GM21515 (cell line): ENCODE results near the gene KCNK4.

Experiments used
- ATAC-seq: cut with Tn5 transposase; IDR thresholded peaks from one replicate; pipeline ENCODE4 v1.9.1; 2021; ENCODE audit not compliant: unreplicated experiment

KCNK4 gene

DNA sequence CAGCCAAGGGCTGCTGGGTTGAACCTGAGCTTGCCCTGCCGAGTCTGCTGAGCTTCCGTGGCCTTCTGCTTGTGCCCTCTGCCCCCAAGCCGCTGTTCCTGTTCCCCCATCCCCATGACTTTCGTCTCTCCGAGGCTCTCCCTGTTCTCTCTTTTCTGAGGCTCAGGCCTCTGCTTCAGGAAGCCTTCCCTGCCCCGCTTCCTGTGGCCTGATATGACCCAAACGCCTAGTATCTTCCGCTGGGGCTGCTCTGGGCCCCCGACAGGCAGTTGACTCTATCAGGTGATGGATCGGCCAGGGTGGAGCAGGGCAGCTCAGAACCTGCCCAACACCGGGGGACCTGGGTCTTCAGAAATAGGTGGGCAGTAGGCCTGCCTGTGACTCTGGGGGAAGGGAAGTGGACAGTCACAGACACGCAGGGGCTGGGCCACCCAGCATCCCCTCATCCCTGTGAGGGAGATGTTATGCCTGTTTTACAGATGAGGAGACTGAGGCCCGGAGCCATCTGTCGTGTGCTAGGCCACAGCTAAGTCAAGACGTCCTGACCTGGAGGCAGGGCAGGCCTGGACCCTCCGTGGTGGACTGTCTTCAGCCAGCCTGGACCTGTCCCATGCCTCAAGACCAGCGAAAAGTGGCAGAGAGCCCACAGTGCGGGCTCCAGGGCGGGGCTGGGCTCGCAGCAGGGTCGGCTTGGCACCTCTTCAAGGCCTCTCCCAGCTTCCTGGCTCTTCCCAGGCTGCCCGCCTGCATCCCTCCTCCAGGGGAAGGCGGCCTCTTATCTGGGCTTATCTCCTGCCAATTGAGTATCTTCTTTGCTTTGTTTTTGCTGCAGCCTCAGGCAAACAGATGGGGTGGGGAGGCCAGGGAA lies 22.8 kb upstream of the KCNK4 start:
- ATAC-seq = no peak

DNA sequence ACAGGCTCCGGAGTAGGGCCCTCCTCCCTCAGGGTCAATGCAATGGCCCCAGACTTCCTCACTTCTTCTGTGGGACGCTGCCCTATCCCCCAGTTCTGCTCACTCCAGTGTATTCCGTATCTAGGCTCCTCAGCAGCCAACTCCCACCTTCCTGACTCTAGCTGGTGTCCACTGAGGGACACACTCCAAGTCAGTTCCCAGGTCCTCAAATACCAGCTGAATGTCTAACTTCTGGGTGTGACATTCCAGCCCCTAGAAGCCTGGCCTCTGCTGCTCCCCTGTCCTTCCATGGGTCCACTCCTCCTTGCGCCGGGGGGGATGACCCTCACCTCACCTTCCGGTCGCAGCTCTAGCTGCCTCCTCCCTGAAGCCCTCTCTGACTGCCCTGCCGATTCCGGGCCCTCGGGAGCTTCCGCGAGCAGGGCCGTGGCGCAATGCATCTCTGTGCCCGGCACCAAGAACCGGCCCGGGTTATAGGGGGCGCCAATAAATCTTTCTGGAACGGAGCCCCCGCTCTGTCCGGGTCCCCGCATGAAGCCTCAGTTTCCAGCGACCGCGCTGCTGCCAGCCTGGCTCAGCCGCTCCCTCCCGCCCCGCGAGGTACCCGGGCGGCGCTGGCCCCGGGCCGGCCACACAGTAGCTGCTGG lies 22.1 kb upstream of the KCNK4 start:
- ATAC-seq = peak; percentile 17

DNA sequence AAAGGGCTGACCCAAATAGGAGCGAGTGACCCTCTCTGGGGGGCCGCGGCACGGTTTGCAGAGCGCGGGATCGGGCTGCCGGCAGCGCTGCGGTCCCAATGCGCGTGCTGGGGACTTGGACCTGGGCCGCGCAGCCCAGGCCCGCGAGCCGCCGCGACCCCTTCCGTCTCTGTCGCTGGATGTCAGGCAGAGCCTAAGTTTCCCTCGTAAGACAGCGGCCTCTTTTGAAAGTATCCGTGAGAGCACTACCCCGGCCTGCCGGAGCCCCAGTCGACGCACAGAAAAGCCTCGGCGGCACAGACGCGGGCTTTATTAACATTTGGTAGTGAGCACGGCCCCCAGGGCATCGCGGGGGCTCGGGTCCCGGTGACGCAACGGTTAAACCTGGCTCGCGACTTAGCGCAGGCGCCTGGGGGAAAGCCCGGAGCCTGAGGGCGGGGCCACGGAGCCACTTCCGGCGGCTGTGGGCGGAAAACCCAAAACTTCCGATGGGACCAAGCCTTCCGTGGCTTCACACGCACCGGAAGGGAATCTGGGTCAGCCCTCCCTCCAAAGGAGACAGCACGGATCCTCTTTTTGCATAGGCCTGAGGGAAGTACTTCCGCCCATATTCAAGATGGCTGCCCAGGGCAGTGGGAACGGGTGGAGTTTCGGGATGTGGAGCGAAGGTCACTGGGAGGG lies 21.4 kb upstream of the KCNK4 start:
- peak; percentile 57 for ATAC-seq

DNA sequence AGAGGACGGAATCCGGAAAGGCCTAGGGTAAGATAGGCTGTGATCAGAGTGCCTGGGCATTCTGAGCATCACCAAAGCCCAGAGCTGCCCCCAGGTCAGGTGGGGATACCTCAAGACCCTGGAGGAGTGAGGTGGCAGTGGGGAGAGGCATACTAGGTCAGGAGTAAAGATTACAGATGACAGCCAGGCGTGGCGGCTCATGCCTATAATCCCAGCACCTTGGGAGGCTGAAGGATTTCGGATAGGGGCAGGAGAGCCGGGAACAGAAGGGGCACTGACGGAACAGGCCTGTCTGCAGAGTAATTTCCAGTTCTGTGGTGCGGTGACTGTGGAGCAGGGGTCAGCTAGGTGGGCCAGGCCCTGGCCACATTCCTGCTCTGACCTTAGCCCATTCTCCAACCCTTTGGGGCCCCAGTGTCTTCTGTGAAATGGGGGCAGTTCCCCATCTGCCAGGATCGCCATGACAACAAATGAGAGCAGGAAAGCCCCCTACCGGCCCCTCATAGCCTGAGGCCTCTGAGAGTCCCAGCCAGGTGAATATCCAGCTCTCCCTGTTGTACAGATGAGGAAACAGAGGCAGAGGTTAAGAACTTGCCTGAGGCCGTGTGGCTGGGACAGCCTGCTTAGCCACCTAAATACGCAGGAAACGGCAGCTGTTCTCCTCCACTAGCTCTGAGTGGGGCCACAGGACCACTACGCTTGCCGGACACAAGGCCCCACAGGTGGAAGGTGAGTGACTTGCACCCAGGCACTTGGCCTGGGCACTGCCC lies 15.9 kb upstream of the KCNK4 start:
- no peak for ATAC-seq

DNA sequence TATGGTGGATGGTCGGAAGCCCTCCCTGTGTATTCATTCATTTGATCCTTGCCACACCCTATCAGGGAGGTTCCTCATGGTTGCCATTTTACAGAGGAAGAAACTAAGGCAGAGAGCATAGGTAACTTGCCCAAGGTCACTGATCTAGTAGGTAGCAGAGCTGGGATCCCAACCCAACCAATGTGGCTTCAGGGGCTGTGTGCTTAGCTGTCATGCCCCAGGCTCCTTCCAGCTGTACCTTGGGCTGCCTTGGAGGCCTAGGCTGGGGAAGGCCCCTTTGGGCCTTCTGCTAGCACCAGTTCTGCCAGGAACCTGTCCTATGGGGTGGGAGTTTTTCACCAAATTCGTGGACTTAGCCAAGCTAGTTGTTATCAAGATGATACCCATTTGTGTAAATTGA lies 15.3 kb upstream of the KCNK4 start:
- no peak for ATAC-seq

DNA sequence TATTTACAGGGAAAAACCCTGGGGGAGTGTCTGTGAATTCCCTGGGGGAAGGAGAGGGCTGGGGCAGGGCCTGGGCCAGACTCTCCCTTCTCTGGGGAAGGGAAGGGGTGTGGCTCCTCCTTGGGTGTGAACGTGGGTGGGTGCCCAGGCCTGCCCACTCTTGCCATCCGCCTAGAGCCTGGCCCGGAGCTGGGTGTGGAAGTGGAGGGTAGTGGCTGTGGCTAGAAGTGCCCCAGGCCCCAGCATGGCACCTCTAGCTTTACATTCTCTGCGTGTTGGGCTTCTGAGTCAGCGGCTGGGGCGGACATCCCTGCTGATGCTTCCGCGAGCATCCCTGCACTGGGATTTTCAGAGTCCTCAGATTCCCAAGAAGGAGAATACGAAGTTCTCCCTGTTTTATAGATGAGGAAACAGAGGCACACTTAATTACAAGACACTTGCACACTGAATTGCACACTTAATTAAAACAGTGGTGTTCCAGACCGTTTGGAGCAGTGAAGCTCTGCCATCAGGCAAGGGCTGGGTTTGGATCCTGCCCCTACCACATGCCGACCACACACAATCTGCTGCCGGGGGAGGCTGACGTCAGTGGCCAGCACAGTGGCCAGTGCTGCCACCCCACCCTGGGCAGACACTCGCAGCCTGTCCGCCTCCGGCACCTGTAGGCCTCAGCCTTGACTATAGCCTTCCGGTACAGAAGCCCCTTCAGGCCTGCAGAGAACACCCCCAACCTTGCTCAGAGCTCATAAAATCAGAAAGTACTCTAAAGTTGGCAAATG lies 14.3 kb upstream of the KCNK4 start:
- ATAC-seq = no peak

DNA sequence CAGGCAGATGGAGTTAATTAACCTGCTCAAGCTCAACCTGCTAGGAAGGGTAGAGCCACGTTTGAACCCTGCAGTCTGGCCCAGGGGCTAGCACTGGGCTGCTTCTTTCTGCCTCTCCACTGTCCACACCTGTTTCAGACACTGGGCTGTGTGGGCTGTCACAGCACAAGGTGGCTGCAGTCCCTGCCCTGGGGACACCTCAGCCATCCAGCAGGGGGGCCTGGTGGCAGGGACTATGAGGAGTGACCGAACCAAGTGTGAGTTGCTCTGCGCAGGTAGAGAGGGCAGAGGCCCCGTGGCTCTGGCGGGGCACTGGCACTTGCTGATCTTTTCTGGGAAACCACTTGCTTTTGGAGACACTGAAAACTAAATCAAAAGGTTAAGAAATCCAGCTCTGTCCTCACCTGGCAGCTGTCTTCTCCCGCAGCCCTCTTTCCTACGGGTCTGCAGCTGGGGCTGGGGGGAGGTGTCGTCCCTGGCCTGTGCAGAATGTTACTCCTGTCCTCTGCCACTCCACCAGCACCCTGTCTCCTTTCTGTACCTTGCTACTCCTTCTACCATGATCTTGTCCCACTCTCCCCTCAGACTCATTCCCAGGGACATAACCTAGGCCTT lies 12.4 kb upstream of the KCNK4 start:
- ATAC-seq = no peak

DNA sequence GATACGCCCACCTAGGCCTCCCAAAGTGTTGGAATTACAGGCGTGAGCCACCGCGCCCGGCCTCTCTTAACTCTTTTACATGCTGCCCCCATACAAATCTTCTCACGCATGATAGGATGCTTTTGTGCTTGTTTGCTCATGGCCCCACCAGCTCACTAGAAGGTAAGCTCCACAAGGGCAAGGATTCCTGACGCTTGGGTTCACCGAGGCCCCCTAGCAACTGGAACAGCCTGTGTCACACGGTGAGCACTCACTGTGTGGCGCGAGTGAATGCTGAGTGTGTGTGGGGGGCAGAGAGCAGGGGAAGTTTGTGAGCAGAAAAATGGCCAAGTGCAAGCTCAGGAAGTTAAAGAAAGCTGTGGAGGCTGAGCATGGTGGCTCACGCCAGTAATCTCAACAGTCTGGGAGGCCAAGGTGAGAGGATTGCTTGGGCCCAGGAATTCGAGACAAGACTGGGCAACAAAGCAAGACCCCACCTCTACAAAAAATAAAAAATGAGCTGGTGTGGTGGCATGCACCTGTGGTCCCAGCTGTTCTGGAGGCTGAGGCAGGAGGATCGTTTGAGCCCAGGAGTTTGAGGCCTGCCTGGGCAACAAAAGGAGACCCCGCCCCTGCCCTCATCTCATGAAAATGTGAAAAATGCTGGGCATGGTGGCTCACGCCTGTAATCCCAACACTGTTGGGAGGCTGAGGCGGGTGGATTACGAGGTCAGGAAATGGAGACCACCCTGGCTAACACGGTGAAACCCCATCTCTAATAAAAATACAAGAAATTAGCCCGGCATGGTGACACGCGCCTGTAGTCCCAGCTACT lies 8.9 kb upstream of the KCNK4 start:
- no peak for ATAC-seq

DNA sequence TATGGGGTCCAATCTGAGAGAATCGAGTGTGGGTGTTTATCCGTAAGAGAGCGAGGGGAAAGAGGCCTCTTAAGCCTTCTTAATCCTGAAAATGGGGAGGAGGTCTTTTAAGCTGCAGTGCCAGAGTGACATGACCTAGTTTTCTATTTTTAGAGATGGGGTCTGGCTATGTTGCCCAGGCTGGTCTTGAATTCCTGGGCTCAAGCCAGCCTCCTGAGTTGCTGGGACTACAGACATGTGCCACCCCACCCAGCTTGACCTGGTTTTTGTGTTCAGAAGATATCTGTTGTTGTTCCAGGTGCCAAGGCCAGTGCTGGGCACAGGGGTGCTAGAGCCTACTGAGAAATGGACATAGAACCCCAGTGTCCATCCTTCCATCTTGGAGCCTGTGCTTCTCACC lies 8.0 kb upstream of the KCNK4 start:
- no peak for ATAC-seq

DNA sequence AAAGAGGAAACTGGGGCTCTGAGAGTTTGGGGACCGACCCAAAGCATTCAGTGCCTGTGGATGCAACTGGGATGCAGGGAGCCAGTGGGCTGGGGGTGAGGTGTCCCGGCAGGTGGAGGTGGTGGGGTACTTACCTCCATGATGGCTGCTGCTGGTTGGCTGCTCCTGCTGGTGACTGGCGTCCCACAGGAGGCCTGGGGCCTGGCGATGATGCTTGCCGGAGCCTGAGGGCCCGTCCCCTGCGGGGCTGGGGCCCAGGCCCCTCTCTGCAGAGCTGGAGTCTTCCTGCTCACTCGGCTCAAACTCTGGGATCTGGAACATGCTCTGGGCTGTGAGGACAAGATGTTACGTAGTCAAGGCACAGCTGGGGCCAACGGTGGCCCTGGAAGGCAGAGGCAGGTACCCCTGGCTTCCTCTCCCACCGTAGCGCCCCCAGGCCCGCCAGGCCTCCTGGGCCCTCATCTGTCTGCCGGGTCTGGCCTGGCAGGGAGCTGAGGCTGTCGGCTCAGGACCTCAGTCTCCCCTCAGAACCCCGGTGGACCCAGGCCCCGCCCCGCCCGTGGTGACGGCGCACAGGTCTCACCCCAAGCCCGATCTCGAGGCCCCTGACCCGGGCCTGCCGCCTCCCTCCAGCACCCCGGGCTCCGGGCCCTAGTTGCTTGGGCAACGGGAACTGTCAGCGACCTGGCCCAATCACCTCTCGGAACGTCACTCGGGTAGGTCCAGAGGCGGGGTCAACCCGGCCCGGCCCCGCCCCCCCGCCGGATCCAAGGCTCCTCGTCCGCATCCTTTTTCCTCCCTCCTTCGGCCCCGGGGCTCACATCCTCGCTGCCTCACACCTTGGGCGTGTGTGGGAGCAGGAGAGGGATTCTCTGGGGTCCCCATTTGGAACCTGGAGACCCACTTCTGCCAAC lies 6.8 kb upstream of the KCNK4 start, which contains the start of gene BAD:
Gene BAD (minus strand): TSS at position 618 of the 914 bp plus-strand sequence. CDS start 297 bp downstream, at position 321.
- peak; percentile 58 for ATAC-seq

DNA sequence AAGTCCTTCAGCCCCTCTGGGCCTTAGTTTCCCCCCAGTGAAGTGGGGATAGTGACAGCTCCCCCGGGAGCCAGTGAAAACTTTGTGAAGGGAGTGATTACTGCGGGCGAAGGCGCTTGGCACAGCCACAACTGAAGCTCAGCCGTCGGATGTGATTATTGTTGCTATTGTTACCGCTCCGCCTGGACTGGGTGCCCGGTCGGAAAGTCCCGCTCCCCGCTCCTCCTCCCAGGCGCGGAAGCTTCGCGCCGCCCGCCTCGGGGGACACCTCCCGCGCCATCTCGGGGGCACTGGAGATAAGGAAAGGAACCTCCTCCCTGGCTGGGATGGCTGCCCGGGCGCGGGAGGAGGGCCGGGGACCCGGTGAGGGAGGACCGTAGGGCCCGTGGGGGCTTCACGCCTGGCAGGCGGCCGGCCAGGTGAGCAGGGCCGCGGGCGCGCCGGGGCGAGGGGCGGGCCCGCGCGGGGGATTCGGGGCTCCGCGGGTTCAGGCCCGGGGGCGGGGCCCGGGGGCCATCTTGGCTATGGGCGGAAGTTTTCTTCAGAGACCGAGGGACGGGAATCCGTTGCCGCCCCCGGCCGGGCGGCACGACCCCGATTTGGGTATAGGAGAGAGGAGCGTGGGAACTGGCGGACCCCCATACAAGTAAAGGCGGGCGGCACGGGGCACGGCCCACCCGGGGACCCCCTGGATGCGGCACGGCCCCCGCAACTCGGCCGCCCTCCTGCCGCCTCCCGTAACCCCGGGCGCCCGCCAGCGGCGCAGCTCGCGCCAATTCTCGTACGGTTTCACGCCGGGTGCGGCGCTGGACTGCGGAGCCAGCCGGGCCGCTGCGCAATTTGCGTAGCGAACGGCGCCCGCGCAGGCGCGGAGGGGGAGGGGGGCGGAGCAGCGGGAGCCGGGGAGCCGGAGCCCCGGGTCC lies 5.9 kb upstream of the KCNK4 start, which contains the start of gene GPR137:
Gene GPR137 (plus strand): TSS at position 887 of the 923 bp plus-strand sequence. CDS start 677 bp downstream, outside the sequence.
- ATAC-seq = peak; percentile 55

DNA sequence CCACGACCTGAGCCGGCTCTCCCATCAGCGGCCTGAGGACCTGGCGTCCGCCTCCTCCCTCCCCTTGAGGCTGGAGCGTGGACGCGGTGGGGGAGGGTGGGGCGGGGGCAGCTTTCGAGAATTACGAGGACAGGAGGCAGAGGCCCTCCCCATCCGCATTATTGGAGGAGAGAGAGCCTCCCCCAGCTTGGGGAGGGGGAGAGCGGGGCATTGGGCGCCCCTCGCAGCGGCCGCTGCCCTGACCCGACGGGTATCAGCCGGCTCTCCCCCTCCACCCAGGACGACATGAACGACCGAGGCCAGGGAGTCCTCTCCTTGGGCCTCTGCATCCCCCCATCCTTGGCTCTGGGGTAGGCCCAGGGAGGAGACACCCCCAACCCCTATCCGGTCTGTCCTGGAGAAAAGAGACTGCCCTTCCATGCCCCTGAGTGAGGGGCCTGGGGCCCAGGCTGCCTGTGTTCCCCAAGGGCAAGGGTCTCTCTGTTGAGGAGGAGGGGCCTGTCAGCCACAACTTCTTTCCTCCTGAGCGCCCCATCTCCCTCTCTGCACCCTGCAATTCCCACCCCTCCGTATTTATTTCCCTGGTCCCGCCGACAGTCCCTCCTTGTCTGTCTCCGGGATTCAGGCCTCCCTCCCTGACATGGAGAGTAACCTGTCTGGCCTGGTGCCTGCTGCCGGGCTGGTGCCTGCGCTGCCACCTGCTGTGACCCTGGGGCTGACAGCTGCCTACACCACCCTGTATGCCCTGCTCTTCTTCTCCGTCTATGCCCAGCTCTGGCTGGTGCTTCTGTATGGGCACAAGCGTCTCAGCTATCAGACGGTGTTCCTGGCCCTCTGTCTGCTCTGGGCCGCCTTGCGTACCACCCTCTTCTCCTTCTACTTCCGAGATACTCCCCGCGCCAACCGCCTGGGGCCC lies 5.0 kb upstream of the KCNK4 start:
- no peak for ATAC-seq

DNA sequence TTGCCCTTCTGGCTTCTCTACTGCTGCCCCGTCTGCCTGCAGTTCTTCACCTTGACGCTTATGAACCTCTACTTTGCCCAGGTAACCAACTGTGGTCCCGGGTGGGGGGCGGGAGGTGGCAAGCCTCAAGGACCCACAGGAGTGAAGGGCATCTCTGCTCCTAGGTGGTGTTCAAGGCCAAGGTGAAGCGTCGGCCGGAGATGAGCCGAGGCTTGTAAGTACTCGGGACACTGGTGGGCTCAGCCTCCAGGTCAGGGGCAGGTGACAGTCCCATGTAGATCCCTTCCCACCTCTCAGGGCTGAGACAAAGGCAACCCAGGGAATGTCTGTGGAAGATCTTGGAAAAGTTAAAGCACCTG lies 4.3 kb upstream of the KCNK4 start:
- no peak for ATAC-seq

DNA sequence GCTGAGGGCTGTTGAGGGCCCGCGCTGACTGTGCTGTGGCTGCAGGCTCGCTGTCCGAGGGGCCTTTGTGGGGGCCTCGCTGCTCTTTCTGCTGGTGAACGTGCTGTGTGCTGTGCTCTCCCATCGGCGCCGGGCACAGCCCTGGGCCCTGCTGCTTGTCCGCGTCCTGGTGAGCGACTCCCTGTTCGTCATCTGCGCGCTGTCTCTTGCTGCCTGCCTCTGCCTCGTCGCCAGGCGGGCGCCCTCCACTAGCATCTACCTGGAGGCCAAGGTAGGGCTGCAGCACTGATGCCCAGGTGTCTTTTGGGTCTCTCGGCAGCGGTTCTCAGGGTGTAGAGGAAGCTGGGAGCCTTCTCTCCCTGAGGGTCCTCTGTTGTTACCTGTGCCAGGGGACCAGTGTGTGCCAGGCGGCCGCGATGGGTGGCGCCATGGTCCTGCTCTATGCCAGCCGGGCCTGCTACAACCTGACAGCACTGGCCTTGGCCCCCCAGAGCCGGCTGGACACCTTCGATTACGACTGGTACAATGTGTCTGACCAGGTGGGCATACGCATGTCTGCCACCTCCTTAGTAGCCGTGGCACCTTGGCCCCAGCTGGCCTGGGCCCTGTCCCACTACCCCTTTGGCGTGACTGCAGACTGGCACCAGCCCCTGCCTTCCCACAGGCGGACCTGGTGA lies 3.3 kb upstream of the KCNK4 start:
- no peak for ATAC-seq

DNA sequence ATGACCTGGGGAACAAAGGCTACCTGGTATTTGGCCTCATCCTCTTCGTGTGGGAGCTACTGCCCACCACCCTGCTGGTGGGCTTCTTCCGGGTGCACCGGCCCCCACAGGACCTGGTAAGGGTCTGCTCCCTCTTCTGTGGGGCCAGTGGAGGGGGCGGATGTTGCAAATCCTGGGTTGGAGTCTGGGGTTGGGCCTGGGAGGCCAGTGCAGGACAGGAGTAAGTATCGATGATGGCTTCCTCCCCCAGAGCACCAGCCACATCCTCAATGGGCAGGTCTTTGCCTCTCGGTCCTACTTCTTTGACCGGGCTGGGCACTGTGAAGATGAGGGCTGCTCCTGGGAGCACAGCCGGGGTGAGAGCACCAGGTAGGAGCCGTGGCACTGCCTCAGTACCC lies 2.8 kb upstream of the KCNK4 start:
- no peak for ATAC-seq
